Spleen (tissue), 11 donors: ENCODE data around the gene TIMP2. TPM values are rescaled to one million over a fixed set of nuclear protein-coding genes. Genes with fewer than 3 reads are reported as not detected.
"Not testable (repeated sequence)": the region's sequence is repeated elsewhere in the genome, so short reads cannot be mapped to it uniquely, and the experiment has no call there.

ENCODE experiments used
- DNase-seq: peaks from one replicate; pipeline ENCODE4 v3.0.0-alpha.2; 2020
- H3K27ac ChIP-seq, 8 donors: fragments of 200-600 bp; sonication (generic) in 7 of 8; 1 replicate in 4 of 8; 2 replicates in 4 of 8; pipeline versions ENCODE4 v1.5.0 to v1.8.0; 2016 to 2021; ENCODE audit warnings: inconsistent platforms in 4 of 8, mild to moderate bottlenecking in 4 of 8, moderate library complexity in 1 of 8
- H3K27me3 ChIP-seq, 7 donors: fragments of 200-600 bp; sonication (generic) in 6 of 7; replicated peaks in 1 of 7; 1 replicate in 4 of 7; 2 replicates in 3 of 7; pipeline versions ENCODE4 v1.5.0 to v1.8.0; 2016 to 2021; ENCODE audit warnings: inconsistent platforms in 3 of 7, mild to moderate bottlenecking in 1 of 7
- H3K36me3 ChIP-seq, 6 donors: fragments of 200-600 bp; sonication (generic) in 5 of 6; 1 replicate in 4 of 6; 2 replicates in 2 of 6; pipeline versions ENCODE4 v1.5.0 to v1.8.0; 2016 to 2021; ENCODE audit warnings: inconsistent platforms in 2 of 6
- H3K4me1 ChIP-seq, 6 donors: fragments of 200-600 bp; sonication (generic) in 5 of 6; 1 replicate in 3 of 6; 2 replicates in 3 of 6; pipeline versions ENCODE4 v1.5.0 to v1.8.0; 2016 to 2021; ENCODE audit warnings: inconsistent platforms in 3 of 6
- H3K4me3 ChIP-seq, 8 donors: fragments of 200-600 bp; sonication (generic) in 7 of 8; 1 replicate in 4 of 8; 2 replicates in 4 of 8; pipeline versions ENCODE4 v1.5.0 to v1.8.0; 2016 to 2021; ENCODE audit warnings: inconsistent platforms in 4 of 8, mild to moderate bottlenecking in 4 of 8, moderate library complexity in 2 of 8
- H3K9me3 ChIP-seq, 8 donors: fragments of 200-600 bp; sonication (generic) in 7 of 8; 1 replicate in 4 of 8; 2 replicates in 4 of 8; pipeline versions ENCODE4 v1.5.0 to v1.8.0; 2016 to 2021; ENCODE audit warnings: inconsistent platforms in 4 of 8
- POLR2A ChIP-seq, 3 donors: fragments of 450-650 bp; IDR thresholded peaks; one replicate each; pipeline ENCODE4 v1.5.1; 2017; ENCODE audit warnings: antibody characterized with exemption in 3 of 3, mild to moderate bottlenecking in 1 of 3
- POLR2AphosphoS5 ChIP-seq, 3 donors: sonication (generic); formaldehyde crosslinking; IDR thresholded peaks; one replicate each; pipeline ENCODE4 v1.5.1; 2017; ENCODE audit warnings: antibody characterized with exemption in 3 of 3
- WGBS, 5 donors: extraction: QIAGEN DNeasy Blood & Tissue Kit in 3 of 5; methylation state at CpG; one replicate each; pipeline versions ENCODE4 v1.1.5 to v1.1.7; 2013 to 2018; 5-methylcytosine and 5-hydroxymethylcytosine counted together
- intact Hi-C: fragments of 100-400 bp; cut with DNase I; formaldehyde crosslinking; loops from one replicate; pipeline ENCODE4 v1.15.0; 2023; ENCODE audit warnings: low total_unique reads
- polyA plus RNA-seq, 3 donors: library from polyadenylated mRNA; stranded (reverse); fragments of 200-250 nt; gene quantifications; one replicate each; pipeline ENCODE4 v1.2.1, GENCODE V29; 2013
- total RNA-seq, 7 donors: library from RNA; depleted of rRNA in 3 of 7; stranded (reverse); fragments of >200 nt in 3 of 7; fragmentation: NEBNext Ultra II Directional in 4 of 7; extraction: Animal tissue kit (Norgen Biotek cat#: 25700) in 4 of 7; gene quantifications; one replicate each; pipeline versions ENCODE4 v1.1.0 to v1.2.1, GENCODE V29; 2016 to 2021
- TF ChIP-seq, protein P1 (sequence below), 11 experiments: fragments of 200-600 bp in 7 of 11; fragments of 450-650 bp in 4 of 11; sonication (generic) in 4 of 11; IDR thresholded peaks in 8 of 11; conservative IDR thresholded peaks in 3 of 11; 1 replicate in 7 of 11; 2 replicates in 4 of 11; pipeline versions ENCODE4 v1.4.0 to v1.8.0; 2016 to 2021; ENCODE audit warnings: antibody characterized with exemption in 11 of 11, inconsistent platforms in 4 of 11, mild to moderate bottlenecking in 1 of 11
- donor health status: healthy with polysubstance abuse.
- donor health status: DM: no; HTN: no; CAD: no; lungs with moderate emphysema.
- donor health status: DM: no; HTN: no; CAD: no.
- donor health status: Bipolar disorder and iron deficiency.
- donor health status: healthy.
- donor health status: DM: no; HTN: no; CAD: no.
- donor health status: DM: yes; HTN: yes; CAD: no.

Gene TIMP2
- total and polyA plus RNA-seq, 10 donors = 16.3 to 333 (median 181) TPM

DNA sequence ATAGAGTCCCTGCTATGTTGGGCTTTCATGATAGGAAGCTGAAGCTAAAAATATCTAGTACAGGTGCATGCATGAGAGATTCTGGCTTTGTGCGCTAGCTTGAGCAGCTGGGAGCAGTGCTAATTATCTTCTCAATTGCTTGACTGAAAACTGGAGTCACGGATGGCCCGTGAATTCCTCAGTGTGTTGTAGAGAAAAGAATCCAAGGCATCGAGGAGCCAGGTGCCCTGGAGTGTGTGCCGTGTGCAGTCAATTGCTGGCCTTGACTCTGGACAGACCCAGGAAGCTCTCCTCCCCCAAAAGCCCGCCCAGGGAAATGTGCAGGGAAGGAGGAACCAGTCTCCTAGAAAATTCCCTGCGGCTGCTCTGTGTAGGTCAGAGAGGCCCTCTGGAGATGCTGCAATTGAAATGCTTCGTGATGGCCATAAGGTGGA is 40.3 kb upstream of the TIMP2 start:
- intact Hi-C loops = no loop called here
- no peak for DNase-seq
- H3K4me1 ChIP-seq = peaks cover 0 to 19% (median 9%) of the 10 kb centered on the region in 6 donors
- peaks cover 0 to 6% (median 0%) of the 10 kb centered on the region in 6 donors for H3K36me3 ChIP-seq
- H3K4me3 ChIP-seq = no peak overlapping the region
- WGBS, 5 donors = 71 to 79% (median 75%) methylated on average over 8 of the region's 8 CpGs
- TF ChIP-seq POLR2A (IDR thresholded peaks at IDR 0.05) (no peak), POLR2AphosphoS5 (IDR thresholded peaks at IDR 0.05) (no peak)
- TF ChIP-seq, protein P1, sequence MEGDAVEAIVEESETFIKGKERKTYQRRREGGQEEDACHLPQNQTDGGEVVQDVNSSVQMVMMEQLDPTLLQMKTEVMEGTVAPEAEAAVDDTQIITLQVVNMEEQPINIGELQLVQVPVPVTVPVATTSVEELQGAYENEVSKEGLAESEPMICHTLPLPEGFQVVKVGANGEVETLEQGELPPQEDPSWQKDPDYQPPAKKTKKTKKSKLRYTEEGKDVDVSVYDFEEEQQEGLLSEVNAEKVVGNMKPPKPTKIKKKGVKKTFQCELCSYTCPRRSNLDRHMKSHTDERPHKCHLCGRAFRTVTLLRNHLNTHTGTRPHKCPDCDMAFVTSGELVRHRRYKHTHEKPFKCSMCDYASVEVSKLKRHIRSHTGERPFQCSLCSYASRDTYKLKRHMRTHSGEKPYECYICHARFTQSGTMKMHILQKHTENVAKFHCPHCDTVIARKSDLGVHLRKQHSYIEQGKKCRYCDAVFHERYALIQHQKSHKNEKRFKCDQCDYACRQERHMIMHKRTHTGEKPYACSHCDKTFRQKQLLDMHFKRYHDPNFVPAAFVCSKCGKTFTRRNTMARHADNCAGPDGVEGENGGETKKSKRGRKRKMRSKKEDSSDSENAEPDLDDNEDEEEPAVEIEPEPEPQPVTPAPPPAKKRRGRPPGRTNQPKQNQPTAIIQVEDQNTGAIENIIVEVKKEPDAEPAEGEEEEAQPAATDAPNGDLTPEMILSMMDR (IDR thresholded peaks at IDR 0.05 in 8 of 11, conservative IDR thresholded peaks at IDR 0.05 in 3 of 11) = no peak
- H3K27ac ChIP-seq = no peak overlapping the region
- H3K27me3 ChIP-seq = no peaks in the 10 kb centered on the region
- no peaks in the 10 kb centered on the region for H3K9me3 ChIP-seq

DNA sequence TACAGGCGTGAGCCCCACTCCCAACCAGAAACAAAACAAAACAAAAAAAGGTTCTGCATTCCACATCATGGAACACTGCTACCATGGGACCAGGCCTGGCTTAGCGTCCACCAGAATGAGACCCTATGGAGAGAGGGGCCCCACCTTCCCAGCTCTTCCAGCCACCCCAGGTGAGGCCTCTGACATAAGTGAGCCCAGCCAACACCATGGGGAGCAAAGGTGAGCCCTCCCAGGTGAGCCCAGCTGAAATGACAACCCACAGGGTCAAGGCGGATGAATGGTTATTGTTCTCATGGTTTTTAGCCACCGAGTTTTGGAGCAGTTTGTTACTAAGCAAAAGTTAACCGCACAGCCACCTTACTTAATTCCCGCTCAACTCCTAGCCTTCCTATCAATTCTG is 38.2 kb upstream of the TIMP2 start:
- WGBS, 5 donors = 89 to 98% (median 94%) methylated on average over 6 of the region's 6 CpGs
- TF ChIP-seq, protein P1 (IDR thresholded peaks at IDR 0.05 in 8 of 11, conservative IDR thresholded peaks at IDR 0.05 in 3 of 11) = no peak
- TF ChIP-seq POLR2AphosphoS5 (IDR thresholded peaks at IDR 0.05) (no peak), POLR2A (IDR thresholded peaks at IDR 0.05) (no peak)
- intact Hi-C loops = no loop called here
- DNase-seq = no peak
- Histone ChIP-seq H3K27me3 (no peaks in the 10 kb centered on the region), H3K27ac (no peak overlapping the region), H3K4me1 (peaks cover 0 to 14% (median 6%) of the 10 kb centered on the region in 6 donors), H3K4me3 (no peak overlapping the region), H3K9me3 (no peaks in the 10 kb centered on the region), H3K36me3 (no peaks in the 10 kb centered on the region)

DNA sequence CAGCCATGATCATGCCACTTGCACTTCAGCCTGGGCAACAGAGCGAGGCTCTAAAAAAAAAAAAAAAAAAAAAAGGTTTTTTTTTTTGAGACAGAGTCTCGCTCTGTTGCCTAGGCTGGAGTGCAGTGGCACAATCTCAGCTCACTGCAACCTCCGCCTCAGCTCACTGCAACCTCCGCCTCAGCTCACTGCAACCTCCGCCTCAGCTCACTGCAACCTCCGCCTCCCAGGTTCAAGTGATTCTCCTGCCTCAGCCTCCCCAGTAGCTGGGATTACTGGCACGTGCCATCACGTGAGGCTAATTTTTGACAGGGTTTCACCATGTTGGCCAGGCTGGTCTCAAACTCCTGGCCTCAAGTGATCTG is 37.8 kb upstream of the TIMP2 start:
- DNase-seq, H3K27me3 ChIP-seq, H3K27ac ChIP-seq, H3K4me3 ChIP-seq, H3K36me3 ChIP-seq, H3K9me3 ChIP-seq, intact Hi-C loops: not testable (repeated sequence)
- WGBS, 5 donors = 89 to 95% (median 93%) methylated on average over 6 to 8 of the region's 8 CpGs
- peaks cover 0 to 14% (median 6%) of the 10 kb centered on the region in 6 donors for H3K4me1 ChIP-seq

DNA sequence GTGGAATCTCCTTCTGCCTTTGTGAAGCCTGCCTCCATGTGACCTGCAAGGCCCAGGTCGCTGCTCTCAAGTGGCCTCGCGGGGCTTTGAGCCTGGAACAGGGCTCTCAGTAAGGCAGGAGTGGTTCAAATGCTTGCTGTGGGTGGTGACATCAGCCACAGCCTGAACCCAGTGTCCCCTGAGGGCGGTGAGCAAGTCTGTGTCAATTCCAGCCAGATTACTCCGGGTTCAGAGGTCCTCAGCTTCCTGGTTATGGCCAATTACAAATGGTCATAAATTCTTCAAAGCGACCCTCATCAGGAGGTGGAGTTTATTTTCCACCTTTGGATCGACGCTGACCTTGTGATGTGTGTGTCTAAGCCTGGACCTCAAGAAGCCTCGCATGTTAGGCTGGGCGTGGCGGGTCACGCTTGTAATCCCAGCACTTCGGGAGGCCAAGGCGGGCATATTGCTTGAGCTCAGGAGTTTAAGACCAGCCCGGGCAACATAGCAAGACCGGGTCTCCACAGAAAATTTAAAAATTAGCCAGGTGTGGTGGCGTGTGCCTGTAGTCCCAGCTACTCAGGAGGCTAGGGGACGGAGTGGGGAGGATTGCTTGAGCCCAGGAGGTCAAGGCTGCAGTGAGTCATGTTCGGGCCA is 37.3 kb upstream of the TIMP2 start:
- TF ChIP-seq, protein P1 (IDR thresholded peaks at IDR 0.05 in 8 of 11, conservative IDR thresholded peaks at IDR 0.05 in 3 of 11) = no peak
- TF ChIP-seq POLR2A (IDR thresholded peaks at IDR 0.05) = no peak
- TF ChIP-seq POLR2AphosphoS5 (IDR thresholded peaks at IDR 0.05) = no peak
- 81 to 87% (median 85%) methylated on average over 19 of the region's 19 CpGs for WGBS, 5 donors
- no peaks in the 10 kb centered on the region for H3K27me3 ChIP-seq
- H3K27ac ChIP-seq = no peak overlapping the region
- peaks cover 0 to 14% (median 6%) of the 10 kb centered on the region in 6 donors for H3K4me1 ChIP-seq
- no peak overlapping the region for H3K4me3 ChIP-seq
- H3K9me3 ChIP-seq = no peaks in the 10 kb centered on the region
- H3K36me3 ChIP-seq = no peaks in the 10 kb centered on the region
- DNase-seq = no peak
- intact Hi-C loops = no loop called here
